ENCODE data around the gene GSG1. TPM values are rescaled to one million over a fixed set of nuclear protein-coding genes. Genes with fewer than 3 reads are reported as not detected.

The GSG1 gene
- total and polyA plus RNA-seq, 2 donors (not counting 3 experiments of a cell fraction or from before 2014, with no cell fraction given), result not detected

DNA sequence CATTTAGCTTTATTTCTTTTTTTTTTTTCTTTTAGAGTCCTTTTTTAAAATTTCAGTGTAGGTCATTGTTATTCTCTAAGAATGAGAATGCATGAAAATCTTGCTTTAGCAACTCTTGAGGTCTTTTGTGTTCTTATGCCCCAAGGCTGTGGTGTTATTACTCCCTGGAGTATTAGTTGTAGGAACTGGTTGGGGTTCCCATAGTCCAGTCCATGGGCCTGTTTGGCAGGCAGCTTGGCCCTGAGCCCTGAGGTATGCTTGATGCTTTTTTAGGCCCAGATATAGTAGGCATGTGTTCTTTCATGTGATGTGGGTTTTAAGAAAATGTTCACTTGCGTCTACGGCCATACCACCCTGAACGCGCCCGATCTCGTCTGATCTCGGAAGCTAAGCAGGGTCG, 57.7 kb downstream of the GSG1 start:
- no peaks in the 10 kb centered on the region for H4K20me1 ChIP-seq (replicated peaks; ENCODE audit: control insufficient read depth, extremely low read depth, insufficient read depth, low read length)
- no peak overlapping the region for H3K27ac ChIP-seq (ENCODE audit: insufficient read depth, low read depth, low read length)
- DNase-seq (ENCODE audit: low read depth, low spot score) (no peak), FAIRE-seq (no peak)
- no peak overlapping the region for H3K4me2 ChIP-seq (ENCODE audit: insufficient read depth, low read length)
- no TSS peak for BruUV-seq (replicated peaks)
- H3K4me3 ChIP-seq (replicated peaks in 1 of 3; ENCODE audit: insufficient read depth in 1 of 3, low read depth in 1 of 3, low read length in 3 of 3), result no peak overlapping the region
- dilution Hi-C loops (cut with MboI; ENCODE audit: extremely low pct_ligation_motif_present, low sequenced_read_pairs) (no loop called here), intact Hi-C loops (cut with micrococcal nuclease) (loop anchor here (2.0 kb wide), 1 partner anchor 53 kb away; no protein-coding TSS in a partner anchor)
- H3K36me3 ChIP-seq (ENCODE audit: control insufficient read depth in 2 of 2, extremely low read depth in 1 of 2, insufficient read depth in 2 of 2, low read length in 2 of 2), result no peaks in the 10 kb centered on the region
- CTCF ChIA-PET, result interaction anchor here (1.1 to 3.0 kb wide), 11 partner anchors 11 to 189 kb away, joined by 3 to 20 read pairs (median 5); no protein-coding TSS in a partner anchor
- no peak overlapping the region for H2AFZ ChIP-seq (ENCODE audit: low read depth, low read length)
- no peaks in the 10 kb centered on the region for H3K9me1 ChIP-seq (replicated peaks; ENCODE audit: control insufficient read depth, extremely low read depth, insufficient read depth, low read length)
- no peaks in the 10 kb centered on the region for H3K9me3 ChIP-seq (replicated peaks; ENCODE audit: control insufficient read depth, insufficient read depth, low read length)
- peaks cover 2% of the 10 kb centered on the region in 2 experiments for H3K27me3 ChIP-seq (ENCODE audit: control insufficient read depth in 2 of 2, insufficient read depth in 2 of 2, low read length in 2 of 2)
- H3K4me1 ChIP-seq (ENCODE audit: control insufficient read depth, extremely low read depth, insufficient read depth, low read length), result peaks cover 16% of the 10 kb centered on the region
- TF ChIP-seq CTCF (IDR thresholded peaks at IDR 0.05; ENCODE audit: extremely low read depth in 1 of 2, insufficient read depth in 1 of 2, low read depth in 1 of 2, low read length in 2 of 2) (no peak), GATA2 (IDR thresholded peaks at IDR 0.05; ENCODE audit: insufficient read depth, insufficient read length, low read depth, low read length) (no peak), POLR2A (IDR thresholded peaks at IDR 0.05; ENCODE audit: low read depth, low read length) (no peak), EZH2 (IDR thresholded peaks at IDR 0.05; ENCODE audit: borderline replicate concordance, low read depth, low read length, severe bottlenecking) (no peak), FOS (IDR thresholded peaks at IDR 0.05; ENCODE audit: borderline replicate concordance, insufficient read depth, low read length) (no peak), POLR2AphosphoS5 (IDR thresholded peaks at IDR 0.05; ENCODE audit: insufficient read depth, low read depth, low read length) (no peak), JUN (IDR thresholded peaks at IDR 0.05; ENCODE audit: borderline replicate concordance, insufficient read depth, insufficient read length, low read depth) (no peak), MYC (IDR thresholded peaks at IDR 0.05; ENCODE audit: low read depth, low read length) (no peak)
- TF ChIP-seq, protein P1, sequence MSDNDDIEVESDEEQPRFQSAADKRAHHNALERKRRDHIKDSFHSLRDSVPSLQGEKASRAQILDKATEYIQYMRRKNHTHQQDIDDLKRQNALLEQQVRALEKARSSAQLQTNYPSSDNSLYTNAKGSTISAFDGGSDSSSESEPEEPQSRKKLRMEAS (IDR thresholded peaks at IDR 0.05; ENCODE audit: insufficient read depth, insufficient read length), result no peak
- POLR2A ChIA-PET, result no interaction called here
- no peak overlapping the region for H3K9ac ChIP-seq (replicated peaks; ENCODE audit: extremely low read depth, insufficient read depth, low read length)
- H3K79me2 ChIP-seq (ENCODE audit: control insufficient read depth, insufficient read depth, low read length), result no peaks in the 10 kb centered on the region

All from endothelial cell of umbilical vein (primary cell).